GM18498 (cell line): ENCODE measurements around the gene NECAB2.
"Not testable (repeated sequence)": the region's sequence is repeated elsewhere in the genome, so short reads cannot be mapped to it uniquely, and the experiment has no call there.

ENCODE experiments used
- ATAC-seq: cut with Tn5 transposase; IDR thresholded peaks from one replicate; pipeline ENCODE4 v1.9.1; 2021; ENCODE audit warnings: mild to moderate bottlenecking, moderate library complexity; ENCODE audit not compliant: unreplicated experiment

Gene NECAB2

GRCh38 chr16:83935858-83936255 is 32.2 kb upstream of the NECAB2 start:
- ATAC-seq = no peak

GRCh38 chr16:83936581-83937165 is 31.4 kb upstream of the NECAB2 start:
- no peak for ATAC-seq

- ATAC-seq = no peak
These were observed 30.8 kb upstream of the NECAB2 start for GRCh38 chr16:83937267-83937666.

- no peak for ATAC-seq
These were observed 29.8 kb upstream of the NECAB2 start for GRCh38 chr16:83937922-83938885.

DNA sequence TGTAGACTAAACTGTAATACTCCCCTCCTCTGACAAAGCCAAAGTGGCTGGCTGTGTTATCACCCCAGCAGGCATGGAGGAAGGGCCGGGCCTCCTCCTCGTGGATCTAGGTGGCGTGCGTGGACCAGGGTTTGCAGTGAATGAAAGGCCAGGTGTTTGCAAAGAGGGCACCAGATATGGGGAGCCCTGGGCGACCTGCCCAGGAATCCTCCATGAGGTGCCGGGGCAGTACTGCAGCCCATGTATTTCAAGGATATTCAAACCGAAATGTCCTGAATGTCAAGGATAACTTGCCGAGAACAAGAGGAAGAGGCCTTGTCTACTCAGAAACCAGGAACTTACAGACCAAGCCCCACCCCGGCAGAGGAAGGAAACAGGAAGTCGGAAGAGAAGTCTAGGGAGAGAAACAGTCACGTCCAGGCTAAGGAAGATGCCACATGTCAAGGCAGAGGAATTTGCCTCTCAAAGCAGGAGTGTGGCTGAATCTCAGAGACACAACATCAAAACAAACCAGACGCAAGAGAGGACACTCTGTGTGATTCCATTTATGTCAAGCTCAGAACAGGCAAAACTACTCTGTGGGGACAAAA is 28.7 kb upstream of the NECAB2 start:
- no peak for ATAC-seq

DNA sequence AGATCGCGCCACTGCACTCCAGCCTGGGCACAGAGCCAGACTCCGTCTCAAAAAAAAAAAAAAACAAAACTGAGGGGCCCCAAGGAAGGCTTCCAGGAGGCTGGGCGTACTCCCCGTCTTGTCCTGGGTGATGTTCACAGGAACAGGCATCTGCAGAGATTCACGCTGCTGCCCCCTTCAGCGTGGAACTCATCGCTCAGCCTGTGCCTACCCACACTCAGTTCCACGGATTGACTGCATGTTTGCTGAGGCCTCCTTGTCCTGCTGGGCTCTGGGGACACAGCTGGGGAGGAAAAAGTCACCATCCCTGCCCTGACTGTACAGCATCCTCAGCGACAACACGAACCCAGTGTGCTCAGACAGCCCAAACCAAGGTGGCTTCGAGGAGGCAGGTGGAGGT is 27.9 kb upstream of the NECAB2 start:
- ATAC-seq = no peak

DNA sequence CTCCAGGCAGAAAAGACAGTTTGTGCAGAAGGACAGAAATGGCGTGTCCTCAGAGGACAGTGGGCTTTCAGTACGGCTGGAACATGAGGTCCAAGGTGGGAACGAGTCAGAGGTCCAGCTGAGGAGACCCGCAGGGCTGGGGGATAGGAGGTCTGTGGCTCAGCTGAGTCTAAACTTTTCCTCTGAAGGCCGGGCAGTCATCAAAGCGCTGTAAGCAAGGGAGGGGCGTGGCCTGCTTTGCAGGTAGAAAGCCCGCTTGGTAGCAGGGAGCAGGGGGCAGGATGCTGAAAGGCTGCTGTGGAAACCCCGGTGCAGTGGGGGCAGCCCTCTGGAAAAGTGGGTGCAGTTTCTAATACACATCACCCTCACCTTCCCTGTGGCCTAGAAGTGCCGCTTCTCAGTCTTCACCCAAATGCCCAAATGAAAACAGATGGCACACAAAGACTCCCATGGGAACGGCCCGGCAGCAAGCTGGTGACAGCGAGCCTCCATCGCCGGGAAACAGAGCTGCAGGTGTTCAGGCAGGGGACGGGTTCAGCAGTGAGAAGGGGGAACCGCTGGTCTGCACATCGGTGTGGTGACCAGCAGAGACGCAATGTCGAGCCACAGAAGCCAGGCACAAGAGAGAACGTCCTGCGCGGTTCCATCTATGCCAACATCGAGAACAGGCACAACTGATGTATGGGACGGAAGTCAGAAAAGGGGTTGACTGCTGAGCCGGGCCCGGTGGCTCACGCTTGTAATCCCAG is 27.2 kb upstream of the NECAB2 start:
- no peak for ATAC-seq

- ATAC-seq = not testable (repeated sequence)
These were observed 26.5 kb upstream of the NECAB2 start for GRCh38 chr16:83941546-83941945.

DNA sequence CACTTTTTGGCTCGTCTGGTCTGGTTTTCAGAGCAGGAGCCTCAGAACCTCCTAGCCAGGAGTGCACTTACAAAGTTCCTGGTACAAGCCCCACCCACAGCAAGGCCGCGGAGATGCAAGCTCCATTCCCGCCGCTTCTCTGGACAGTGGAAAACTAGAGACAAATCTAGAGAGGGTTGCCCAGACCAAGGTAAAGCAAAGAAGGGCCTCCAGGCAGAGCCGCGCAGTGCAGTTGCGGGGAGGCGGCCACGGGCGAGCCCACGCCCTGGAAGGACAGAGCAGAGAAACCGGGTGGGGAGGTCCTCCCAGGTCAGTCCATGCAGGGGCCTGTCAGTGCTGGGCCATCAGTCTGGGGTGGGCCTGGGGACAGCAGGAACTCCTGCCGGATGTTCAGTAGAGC is 26.0 kb upstream of the NECAB2 start:
- no peak for ATAC-seq

GRCh38 chr16:83942815-83943515 is 25.1 kb upstream of the NECAB2 start:
- ATAC-seq = no peak

DNA sequence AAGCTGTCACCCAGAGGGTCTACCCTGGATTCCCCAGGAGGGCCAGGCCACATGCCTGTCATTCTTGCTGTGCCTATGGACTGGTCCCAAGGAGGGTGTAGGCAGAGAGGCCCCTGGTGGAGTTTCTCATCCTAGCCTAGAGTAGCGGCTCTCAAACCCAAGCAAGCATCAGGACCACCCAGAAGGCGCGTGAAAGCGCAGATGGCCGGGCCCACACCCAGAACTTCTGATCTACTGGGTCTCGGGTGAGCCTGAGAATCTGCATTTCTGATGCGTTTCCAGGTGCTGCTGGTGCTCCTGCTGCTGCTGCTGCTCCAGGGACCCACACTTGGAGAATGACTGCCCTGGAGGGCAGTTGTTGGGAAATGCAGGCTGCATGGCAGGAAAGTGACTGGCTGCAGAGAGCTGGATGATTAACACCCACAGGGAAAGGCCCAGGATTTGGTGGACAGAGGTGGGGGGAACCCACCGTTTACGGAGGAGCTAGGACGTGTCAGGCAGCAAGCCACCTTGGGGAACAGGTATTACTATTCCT is 24.5 kb upstream of the NECAB2 start:
- no peak for ATAC-seq

GRCh38 chr16:83945587-83945986 is 22.5 kb upstream of the NECAB2 start:
- ATAC-seq = no peak

DNA sequence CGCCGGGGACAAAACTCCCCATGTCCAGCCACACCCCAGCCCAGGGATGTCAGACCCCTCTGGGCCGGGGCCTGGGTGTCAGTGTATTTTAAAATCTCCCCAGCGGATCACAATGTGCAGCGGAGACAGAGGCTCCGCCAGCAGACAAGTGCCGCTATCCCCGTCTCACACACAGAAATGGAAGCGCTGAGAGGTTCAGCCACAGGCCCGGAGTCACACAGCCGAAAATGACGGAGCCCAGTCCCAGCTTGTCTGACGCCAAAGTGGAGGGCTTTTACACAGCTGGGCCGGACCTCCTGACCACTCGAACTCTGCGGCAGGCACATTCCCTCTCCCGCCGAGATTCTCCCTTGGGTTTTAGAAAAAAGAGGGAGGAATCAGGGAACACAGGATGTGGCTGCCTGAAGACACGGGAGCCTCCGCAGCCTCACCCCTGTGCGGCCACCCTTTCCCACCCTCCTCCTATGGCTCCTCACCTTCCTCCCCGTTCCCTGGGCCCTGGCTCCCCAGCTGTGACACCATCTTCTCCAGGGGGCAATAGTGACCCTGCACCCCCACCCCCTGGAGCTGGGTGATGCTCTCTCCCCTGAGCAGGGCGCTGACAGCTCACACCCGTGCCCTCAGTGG is 21.8 kb upstream of the NECAB2 start:
- no peak for ATAC-seq

DNA sequence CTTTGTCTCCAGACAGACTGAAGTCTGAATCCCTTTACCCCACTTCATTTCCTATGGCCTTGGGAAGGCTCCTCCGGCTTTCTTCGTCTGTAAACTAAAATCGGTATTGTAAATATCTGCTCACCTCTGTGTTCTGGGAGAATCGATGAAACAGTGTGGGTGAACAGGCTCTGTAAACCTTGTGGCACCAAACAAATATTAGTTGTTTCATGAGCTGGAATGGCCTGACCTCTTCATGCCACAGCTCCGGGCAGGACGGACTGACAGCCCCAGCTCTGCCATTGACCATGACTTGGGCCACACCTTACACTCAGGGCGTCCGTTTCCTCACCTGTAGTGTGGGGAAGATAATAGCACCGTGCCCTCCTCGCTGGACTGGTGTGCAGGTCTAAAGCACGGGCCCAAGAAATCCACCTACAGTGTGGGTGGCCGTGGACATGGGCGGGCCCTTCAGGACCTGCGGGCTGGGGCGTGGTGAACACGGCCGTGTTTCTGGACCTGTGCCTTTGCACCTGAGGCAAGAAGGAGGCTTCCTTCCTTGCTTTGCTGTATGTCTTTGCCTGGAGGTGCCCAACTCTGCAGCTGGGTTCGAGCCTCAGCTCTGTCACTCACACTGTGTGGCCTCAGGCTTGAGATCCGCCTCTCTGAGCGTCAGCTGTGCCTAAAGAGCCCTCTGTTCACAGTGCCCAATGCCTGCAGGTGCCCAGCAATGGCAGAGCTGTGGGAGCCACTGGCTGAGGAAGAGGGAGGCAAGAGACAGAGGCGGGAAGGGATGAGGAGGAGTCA is 21.1 kb upstream of the NECAB2 start:
- ATAC-seq = no peak

DNA sequence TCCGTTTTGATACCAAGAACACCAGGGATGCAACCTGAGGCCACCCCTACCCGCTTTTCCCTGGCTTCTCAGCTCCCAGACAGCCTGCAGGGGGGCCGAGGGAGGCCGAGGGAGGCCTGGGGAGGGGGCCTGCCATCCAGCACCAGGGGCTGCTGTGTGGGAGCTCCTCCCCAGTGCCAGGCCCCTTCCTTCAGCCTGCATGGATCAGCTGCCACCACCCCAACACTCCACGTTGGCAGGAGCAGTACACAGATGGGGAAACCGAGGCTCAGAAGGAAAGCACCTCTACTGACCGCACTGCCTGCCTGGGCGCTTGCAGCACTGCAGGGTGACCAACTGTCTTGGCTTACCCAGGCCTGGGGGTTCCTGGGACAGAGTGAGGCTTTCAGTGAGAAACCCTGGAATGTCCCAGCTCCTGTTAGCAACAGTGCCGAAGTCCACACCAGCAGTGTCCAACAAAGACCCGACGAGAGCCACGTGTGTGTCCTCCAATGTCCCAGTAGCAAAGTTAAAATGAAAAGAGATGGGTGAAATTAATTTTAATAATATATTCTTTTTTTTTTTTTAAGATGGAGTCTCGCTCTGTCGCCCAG is 20.3 kb upstream of the NECAB2 start:
- no peak for ATAC-seq

GRCh38 chr16:83948914-83949723 is 18.9 kb upstream of the NECAB2 start:
- no peak for ATAC-seq

- ATAC-seq = no peak
These were observed 18.4 kb upstream of the NECAB2 start for GRCh38 chr16:83949724-83950001.

DNA sequence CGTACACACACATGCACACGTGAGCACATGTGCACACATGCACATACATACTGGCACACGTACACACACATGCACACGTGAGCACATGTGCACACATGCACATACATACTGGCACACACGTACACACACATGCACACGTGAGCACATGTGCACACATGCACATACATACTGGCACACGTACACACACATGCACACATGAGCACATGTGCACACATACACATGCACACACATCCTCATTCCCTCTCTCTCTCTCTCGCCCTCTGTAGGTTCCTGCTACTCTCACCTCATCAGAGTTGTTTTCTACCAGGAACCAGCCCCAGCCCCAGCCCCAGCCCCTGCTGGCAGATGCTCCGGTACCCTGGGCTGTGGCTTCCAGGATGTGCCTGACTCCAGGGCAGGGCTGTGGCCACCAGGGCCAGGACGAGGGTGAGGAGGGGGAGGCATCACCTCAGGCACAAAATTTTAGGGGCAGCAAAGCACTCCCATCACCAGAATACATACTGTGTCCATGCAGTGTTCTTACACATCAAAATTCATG is 17.1 kb upstream of the NECAB2 start:
- not testable (repeated sequence) for ATAC-seq
